B cell (primary cell): Measurements from ENCODE around the gene PARD6G. TPM values are rescaled to one million over a fixed set of nuclear protein-coding genes. Genes with fewer than 3 reads are reported as not detected.

Source experiments
- ATAC-seq: fragments of 200-7000 bp; cut with Tn5 transposase; one replicate; pipeline ENCODE4 v1.10.0; 2021; ENCODE audit warnings: low read depth, mild to moderate bottlenecking, moderate number of reproducible peaks, moderate library complexity
- CTCF ChIA-PET: fragments of 350-600 bp; sonication (Branson Sonifier 250); formaldehyde crosslinking; loops from one replicate; lab custom pipeline; 2021; ENCODE audit warnings: antibody characterized with exemption, inconsistent platforms; lab: Charles Lee
- POLR2A ChIA-PET: fragments of 350-600 bp; sonication (Branson Sonifier 250); formaldehyde crosslinking; loops from one replicate; lab custom pipeline; 2021; ENCODE audit warnings: antibody characterized with exemption; lab: Charles Lee
- DNase-seq: peaks from one replicate; pipeline ENCODE4 v3.0.0; 2013
- H2AFZ ChIP-seq: 2 replicates; pipeline ENCODE4 v1.6.1; 2012; ENCODE audit warnings: mild to moderate bottlenecking, low read depth, low read length; ENCODE audit not compliant: insufficient read depth, poor library complexity, severe bottlenecking
- H3K27ac ChIP-seq, 2 donors: 1 replicate in 1 of 2; 2 replicates in 1 of 2; pipeline ENCODE4 v1.5.1; 2012 to 2013; ENCODE audit warnings: low read length in 2 of 2, mild to moderate bottlenecking in 2 of 2, moderate library complexity in 1 of 2
- H3K27me3 ChIP-seq, 4 experiments: fragments of 200-600 bp in 1 of 4; sonication (generic) in 1 of 4; replicated peaks in 1 of 4; 1 replicate in 2 of 4; 2 replicates in 2 of 4; pipeline versions ENCODE4 v1.6.1 to v1.7.0; 2013 to 2016; ENCODE audit warnings: low read length in 3 of 4, mild to moderate bottlenecking in 2 of 4, mixed read lengths in 1 of 4, moderate library complexity in 1 of 4; ENCODE audit not compliant: insufficient read depth in 4 of 4, control insufficient read depth in 3 of 4; ENCODE audit errors: control extremely low read depth in 1 of 4
- H3K36me3 ChIP-seq, 2 experiments: replicated peaks in 1 of 2; 1 replicate in 1 of 2; 2 replicates in 1 of 2; pipeline versions ENCODE4 v1.6.1 to v1.7.1; 2013; ENCODE audit warnings: low read length in 1 of 2; ENCODE audit not compliant: insufficient read depth in 2 of 2, control insufficient read depth in 1 of 2; ENCODE audit errors: control extremely low read depth in 1 of 2, extremely low read depth in 1 of 2
- H3K4me1 ChIP-seq, 2 donors: fragments of 200-600 bp in 1 of 2; sonication (generic) in 1 of 2; 1 replicate in 1 of 2; 2 replicates in 1 of 2; pipeline versions ENCODE4 v1.5.1 to v1.6.1; 2013 to 2017; ENCODE audit warnings: low read length in 2 of 2; ENCODE audit not compliant: control insufficient read depth in 2 of 2, insufficient read depth in 2 of 2
- H3K4me2 ChIP-seq: replicated peaks from 2 replicates; pipeline ENCODE3; 2012; ENCODE audit warnings: mild to moderate bottlenecking, low read depth, low read length; ENCODE audit not compliant: poor library complexity, severe bottlenecking
- H3K4me3 ChIP-seq, 5 experiments: fragments of 200-600 bp in 1 of 5; sonication (generic) in 1 of 5; 1 replicate in 3 of 5; 2 replicates in 2 of 5; pipeline versions ENCODE4 v1.5.1 to v1.7.0; 2011 to 2016; ENCODE audit warnings: low read length in 4 of 5, mild to moderate bottlenecking in 4 of 5, low read depth in 2 of 5, control low read depth in 1 of 5, moderate library complexity in 1 of 5; ENCODE audit not compliant: insufficient read depth in 1 of 5; ENCODE audit errors: control extremely low read depth in 1 of 5, extremely low read depth in 1 of 5
- H3K79me2 ChIP-seq: fragments of 200-600 bp; sonication (generic); one replicate; pipeline ENCODE4 v1.6.0; 2016; ENCODE audit warnings: low read length; ENCODE audit not compliant: control insufficient read depth, insufficient read depth
- H3K9ac ChIP-seq: fragments of 200-600 bp; sonication (generic); 2 replicates; pipeline ENCODE4 v1.6.1; 2017; ENCODE audit warnings: mild to moderate bottlenecking, low read length, moderate library complexity
- H3K9me3 ChIP-seq, 3 donors: one replicate each; pipeline versions ENCODE4 v1.6.1 to v1.7.1; 2013; ENCODE audit warnings: low read length in 2 of 3; ENCODE audit not compliant: control insufficient read depth in 2 of 3, insufficient read depth in 1 of 3; ENCODE audit errors: control extremely low read depth in 1 of 3
- H4K20me1 ChIP-seq: 2 replicates; pipeline ENCODE4 v1.6.0; 2012; ENCODE audit warnings: mild to moderate bottlenecking, low read length; ENCODE audit not compliant: insufficient read depth, control insufficient read depth, poor library complexity, severe bottlenecking
- H3K27ac Mint-ChIP-seq: one replicate; pipeline ENCODE4 v1.8.0; 2021; ENCODE audit warnings: mixed read lengths
- H3K27me3 Mint-ChIP-seq: one replicate; pipeline ENCODE4 v1.8.0; 2021; ENCODE audit warnings: mixed read lengths
- H3K4me1 Mint-ChIP-seq: one replicate; pipeline ENCODE4 v1.8.0; 2021; ENCODE audit warnings: mixed read lengths
- H3K4me3 Mint-ChIP-seq: one replicate; pipeline ENCODE4 v1.8.0; 2021; ENCODE audit warnings: mixed read lengths
- H3K9me3 Mint-ChIP-seq: one replicate; pipeline ENCODE4 v1.8.0; 2022; ENCODE audit warnings: mixed read lengths; ENCODE audit not compliant: insufficient read depth
- CTCF ChIP-seq: fragments of 200-600 bp; IDR thresholded peaks from one replicate; pipeline ENCODE4 v1.8.0; 2022; ENCODE audit warnings: antibody characterized with exemption, mild to moderate bottlenecking
- EZH2 ChIP-seq: IDR thresholded peaks from 2 replicates; pipeline ENCODE4 v1.6.1; 2012; ENCODE audit warnings: borderline replicate concordance, low read depth, mild to moderate bottlenecking, moderate library complexity, low read length; ENCODE audit not compliant: insufficient read depth, poor library complexity, severe bottlenecking
- WGBS: methylation state at CpG from one replicate; pipeline ENCODE4 v1.1.5; 2013; ENCODE audit warnings: missing lambda C conversion rate; ENCODE audit not compliant: insufficient coverage; 5-methylcytosine and 5-hydroxymethylcytosine counted together
- intact Hi-C: fragments of 100-400 bp; cut with micrococcal nuclease; formaldehyde crosslinking; loops from one replicate; pipeline ENCODE4 v1.10.0; 2022
- polyA plus RNA-seq: library from polyadenylated mRNA; depleted of rRNA; stranded (reverse); fragments of >200 nt; gene quantifications from 2 replicates; pipeline ENCODE4 v1.2.3, GENCODE V29; 2012
- total RNA-seq, 2 donors: library from RNA; stranded (reverse); fragments of 120-200 nt in 1 of 2; gene quantifications; 1 replicate in 1 of 2; 2 replicates in 1 of 2; pipeline versions ENCODE4 v1.2.3 to v1.2.4, GENCODE V29; 2013 to 2022

PARD6G gene
- total and polyA plus RNA-seq, 2 donors (not counting 1 experiment from before 2014, with no cell fraction given): not detected

- H3K27ac ChIP-seq: no peak overlapping the region
- ChIA-PET CTCF (no interaction called here), POLR2A (no interaction called here)
- WGBS: 100% methylated on average over 1 of the region's 5 CpGs
- no peak overlapping the region for H3K4me3 ChIP-seq
- H4K20me1 ChIP-seq: no peaks in the 10 kb centered on the region
- TF ChIP-seq EZH2 (no peak), CTCF (no peak)
- Mint-ChIP-seq H3K9me3 (no peaks in the 10 kb centered on the region), H3K4me3 (no peak overlapping the region), H3K27me3 (peaks cover 11% of the 10 kb centered on the region), H3K27ac (no peak overlapping the region), H3K4me1 (no peaks in the 10 kb centered on the region)
- H3K4me2 ChIP-seq: no peak overlapping the region
- intact Hi-C loops: no loop called here
- no peak for DNase-seq
- no peak overlapping the region for H2AFZ ChIP-seq
- ATAC-seq: no peak
- H3K9me3 ChIP-seq: peaks cover 0 to 6% (median 0%) of the 10 kb centered on the region in 3 donors
- no peak overlapping the region for H3K9ac ChIP-seq
- H3K4me1 ChIP-seq: no peaks in the 10 kb centered on the region
- no peaks in the 10 kb centered on the region for H3K36me3 ChIP-seq
- peaks cover 0 to 2% (median under 1%) of the 10 kb centered on the region in 4 experiments for H3K27me3 ChIP-seq
- no peaks in the 10 kb centered on the region for H3K79me2 ChIP-seq
Observed at GRCh38 chr18:80232030-80232429, 15.3 kb downstream of the PARD6G start.

GRCh38 chr18:80231616-80232015, 15.7 kb downstream of the PARD6G start:
- TF ChIP-seq EZH2 (no peak), CTCF (no peak)
- POLR2A ChIA-PET: no interaction called here

More at GRCh38 chr18:80231616-80232015, 15.7 kb downstream of the PARD6G start:
- Histone ChIP-seq H3K79me2 (no peaks in the 10 kb centered on the region), H2AFZ (no peak overlapping the region), H3K9me3 (peaks cover 0 to 6% (median 0%) of the 10 kb centered on the region in 3 donors), H3K36me3 (no peaks in the 10 kb centered on the region), H3K4me2 (no peak overlapping the region), H3K27ac (no peak overlapping the region), H3K27me3 (peaks cover 0 to 2% (median under 1%) of the 10 kb centered on the region in 4 experiments), H3K4me1 (no peaks in the 10 kb centered on the region), H4K20me1 (no peaks in the 10 kb centered on the region), H3K9ac (no peak overlapping the region), H3K4me3 (no peak overlapping the region)
- DNase-seq (no peak), ATAC-seq (no peak)
- CTCF ChIA-PET: no interaction called here
- intact Hi-C loops: no loop called here
- WGBS: 92% methylated on average over 7 of the region's 7 CpGs
- no peak overlapping the region for H3K4me3 Mint-ChIP-seq
- no peak overlapping the region for H3K27ac Mint-ChIP-seq
- no peaks in the 10 kb centered on the region for H3K9me3 Mint-ChIP-seq
- no peaks in the 10 kb centered on the region for H3K4me1 Mint-ChIP-seq
- H3K27me3 Mint-ChIP-seq: peaks cover 14% of the 10 kb centered on the region
